NT2/D1 (cell line): ENCODE data around the gene P2RX6.

Source experiments
- DNase-seq: peaks from one replicate; pipeline ENCODE4 v3.0.0-alpha.2; 2011; ENCODE audit warnings: low read depth, low spot score
- H3K27me3 ChIP-seq: 2 replicates; pipeline ENCODE4 v1.6.0; 2011; ENCODE audit warnings: mild to moderate bottlenecking; ENCODE audit not compliant: insufficient read length, insufficient read depth
- H3K36me3 ChIP-seq: 2 replicates; pipeline ENCODE4 v1.6.1; 2011; ENCODE audit warnings: mild to moderate bottlenecking, low read length, mixed read lengths; ENCODE audit not compliant: insufficient read depth, insufficient read length
- H3K4me1 ChIP-seq: 2 replicates; pipeline ENCODE4 v1.5.1; 2011; ENCODE audit not compliant: insufficient read depth, insufficient read length
- H3K4me3 ChIP-seq: 2 replicates; pipeline ENCODE4 v1.5.1; 2011; ENCODE audit warnings: low read depth; ENCODE audit not compliant: insufficient read length
- H3K9ac ChIP-seq: 2 replicates; pipeline ENCODE4 v1.6.0; 2011; ENCODE audit warnings: low read depth; ENCODE audit not compliant: insufficient read length
- H3K9me3 ChIP-seq: 2 replicates; pipeline ENCODE4 v1.5.1; 2011; ENCODE audit warnings: mild to moderate bottlenecking, low read length; ENCODE audit not compliant: insufficient read depth
- SUZ12 ChIP-seq: IDR thresholded peaks from 2 replicates; pipeline ENCODE4 v1.6.1; 2011; ENCODE audit not compliant: insufficient read length, insufficient read depth; ENCODE audit errors: extremely low read depth
- YY1 ChIP-seq: IDR thresholded peaks from 2 replicates; pipeline ENCODE4 v1.6.1; 2011; ENCODE audit not compliant: insufficient read length, insufficient read depth
- ZNF274 ChIP-seq: IDR thresholded peaks from 2 replicates; pipeline ENCODE4 v1.6.1; 2011; ENCODE audit warnings: mild to moderate bottlenecking, low read depth, low read length

P2RX6 gene

DNA sequence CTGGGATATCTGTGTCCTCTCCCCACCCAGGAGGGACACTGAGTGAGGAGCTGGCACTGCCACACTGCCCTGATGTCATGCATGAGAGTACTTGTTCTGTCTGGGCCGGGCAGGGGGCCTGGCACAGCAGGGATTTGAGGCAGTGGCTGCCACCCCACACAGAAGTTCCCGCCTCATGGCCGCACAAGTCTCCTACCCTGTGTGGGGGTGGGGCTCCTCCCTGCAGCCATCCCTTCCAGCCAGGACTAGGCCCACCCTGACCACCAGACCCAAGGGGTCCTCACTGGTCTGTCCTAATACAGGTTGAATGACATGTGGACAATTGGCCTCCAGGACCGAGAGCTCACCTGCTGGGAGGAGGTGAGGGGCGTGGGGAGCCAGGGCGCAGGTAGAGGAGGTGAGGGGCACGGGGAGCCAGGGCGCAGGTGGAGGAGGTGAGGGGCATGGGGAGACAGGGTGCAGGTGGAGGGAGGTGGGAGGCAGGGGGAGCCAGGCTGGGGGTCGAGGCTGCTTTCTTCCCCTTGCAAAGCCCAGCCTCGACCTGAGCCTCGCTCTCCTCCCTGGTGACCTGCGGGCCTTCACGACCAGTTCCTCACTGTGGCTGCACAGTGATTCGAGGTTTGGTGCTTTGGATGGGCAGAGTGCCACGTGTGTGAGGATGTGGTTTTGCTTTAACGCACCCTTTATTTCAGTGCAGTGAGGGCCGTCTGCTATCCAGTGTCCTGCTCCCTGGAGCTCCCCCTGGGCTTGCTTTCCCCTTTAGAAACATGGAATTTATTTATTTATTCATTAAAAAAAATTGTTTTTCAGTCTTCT lies 25.4 kb upstream of the P2RX6 start:
- DNase-seq, result no peak

GRCh38 chr22:20990184-20991180 lies 24.5 kb upstream of the P2RX6 start:
- H3K4me1 ChIP-seq, result no peaks in the 10 kb centered on the region
- H3K9ac ChIP-seq, result no peak overlapping the region
- peaks cover 82% of the 10 kb centered on the region for H3K36me3 ChIP-seq
- no peaks in the 10 kb centered on the region for H3K9me3 ChIP-seq
- TF ChIP-seq YY1 (no peak), SUZ12 (no peak), ZNF274 (no peak)
- no peak for DNase-seq
- no peak overlapping the region for H3K4me3 ChIP-seq
- no peaks in the 10 kb centered on the region for H3K27me3 ChIP-seq

More for the DNA sequence above, 25.4 kb upstream of the P2RX6 start:
- no peaks in the 10 kb centered on the region for H3K27me3 ChIP-seq
- no peaks in the 10 kb centered on the region for H3K4me1 ChIP-seq
- TF ChIP-seq YY1 (no peak), SUZ12 (no peak), ZNF274 (no peak)
- H3K9ac ChIP-seq, result no peak overlapping the region
- H3K4me3 ChIP-seq, result no peak overlapping the region
- peaks cover 77% of the 10 kb centered on the region for H3K36me3 ChIP-seq
- H3K9me3 ChIP-seq, result no peaks in the 10 kb centered on the region

GRCh38 chr22:20991252-20992055 lies 23.5 kb upstream of the P2RX6 start:
- TF ChIP-seq YY1 (no peak), ZNF274 (no peak), SUZ12 (no peak)
- Histone ChIP-seq H3K27me3 (no peaks in the 10 kb centered on the region), H3K9me3 (no peaks in the 10 kb centered on the region), H3K36me3 (peaks cover 84% of the 10 kb centered on the region), H3K4me3 (no peak overlapping the region), H3K4me1 (no peaks in the 10 kb centered on the region), H3K9ac (no peak overlapping the region)
- DNase-seq, result no peak

- no peak for DNase-seq
- Histone ChIP-seq H3K4me1 (no peaks in the 10 kb centered on the region), H3K4me3 (no peak overlapping the region), H3K9ac (no peak overlapping the region), H3K36me3 (peaks cover 89% of the 10 kb centered on the region), H3K27me3 (no peaks in the 10 kb centered on the region), H3K9me3 (no peaks in the 10 kb centered on the region)
- TF ChIP-seq SUZ12 (no peak), ZNF274 (no peak), YY1 (no peak)
These were observed 22.9 kb upstream of the P2RX6 start for GRCh38 chr22:20992056-20992442.

- H3K9me3 ChIP-seq, result no peaks in the 10 kb centered on the region
- no peak for DNase-seq
- TF ChIP-seq YY1, result no peak
- TF ChIP-seq SUZ12, result no peak
- TF ChIP-seq ZNF274, result no peak
- no peaks in the 10 kb centered on the region for H3K27me3 ChIP-seq
- no peak overlapping the region for H3K4me3 ChIP-seq
- no peaks in the 10 kb centered on the region for H3K4me1 ChIP-seq
- peaks cover 91% of the 10 kb centered on the region for H3K36me3 ChIP-seq
- no peak overlapping the region for H3K9ac ChIP-seq
These were observed 22.3 kb upstream of the P2RX6 start for GRCh38 chr22:20992456-20993303.
